RWPE2 (cell line): Measurements from ENCODE around the gene DLG5.

ENCODE experiments used
- ATAC-seq: fragments of 200-7000 bp; cut with Tn5 transposase; 3 replicates; pipeline ENCODE4 v1.9.1; 2021; ENCODE audit warnings: low read depth
- DNase-seq: peaks from one replicate; pipeline ENCODE4 v3.0.0-alpha.2; 2020; ENCODE audit warnings: low spot score
- H3K27ac ChIP-seq: fragments of 450-650 bp; 2 replicates; pipeline ENCODE4 v1.5.1; 2017; ENCODE audit warnings: mild to moderate bottlenecking; ENCODE audit not compliant: poor library complexity, severe bottlenecking
- H3K27me3 ChIP-seq: fragments of 250-450 bp; sonication (Bioruptor Pico); 2 replicates; pipeline ENCODE4 v1.5.1; 2021; ENCODE audit warnings: mild to moderate bottlenecking, moderate library complexity; ENCODE audit not compliant: insufficient read depth, poor library complexity, severe bottlenecking
- H3K36me3 ChIP-seq: fragments of 250-450 bp; sonication (Bioruptor Pico); 2 replicates; pipeline ENCODE4 v1.5.1; 2020; ENCODE audit warnings: low read depth, mild to moderate bottlenecking, moderate library complexity
- H3K4me1 ChIP-seq: fragments of 250-450 bp; sonication (Bioruptor Pico); 2 replicates; pipeline ENCODE4 v1.5.1; 2021; ENCODE audit warnings: mild to moderate bottlenecking, moderate library complexity; ENCODE audit not compliant: insufficient read depth, poor library complexity, severe bottlenecking
- H3K4me3 ChIP-seq: fragments of 250-450 bp; sonication (Bioruptor Pico); 2 replicates; pipeline ENCODE4 v1.5.1; 2021; ENCODE audit warnings: mild to moderate bottlenecking, moderate library complexity; ENCODE audit not compliant: severe bottlenecking
- H3K9me3 ChIP-seq: fragments of 250-450 bp; sonication (Bioruptor Pico); 2 replicates; pipeline ENCODE4 v1.5.1; 2021; ENCODE audit warnings: mild to moderate bottlenecking, moderate library complexity; ENCODE audit not compliant: severe bottlenecking
- CTCF ChIP-seq: fragments of 450-650 bp; IDR thresholded peaks from one replicate; pipeline ENCODE4 v1.5.1; 2017; ENCODE audit warnings: mild to moderate bottlenecking, moderate library complexity; ENCODE audit not compliant: poor library complexity, severe bottlenecking

DLG5 gene

GRCh38 chr10:77834943-77835668, 91.4 kb downstream of the DLG5 start:
- H3K4me3 ChIP-seq: no peak overlapping the region
- no peaks in the 10 kb centered on the region for H3K27me3 ChIP-seq
- DNase-seq: no peak
- ATAC-seq: no peak
- no peak for TF ChIP-seq CTCF
- peaks cover 96% of the 10 kb centered on the region for H3K36me3 ChIP-seq
- no peak overlapping the region for H3K27ac ChIP-seq
- no peaks in the 10 kb centered on the region for H3K4me1 ChIP-seq
- no peaks in the 10 kb centered on the region for H3K9me3 ChIP-seq

GRCh38 chr10:77834540-77834939, 92.0 kb downstream of the DLG5 start:
- Histone ChIP-seq H3K27ac (no peak overlapping the region), H3K27me3 (no peaks in the 10 kb centered on the region), H3K4me3 (no peak overlapping the region), H3K36me3 (peaks cover 96% of the 10 kb centered on the region), H3K4me1 (no peaks in the 10 kb centered on the region), H3K9me3 (no peaks in the 10 kb centered on the region)
- no peak for TF ChIP-seq CTCF
- no peak for DNase-seq
- no peak for ATAC-seq

- H3K4me3 ChIP-seq: no peak overlapping the region
- no peak for DNase-seq
- H3K27ac ChIP-seq: no peak overlapping the region
- no peak for TF ChIP-seq CTCF
- peaks cover 96% of the 10 kb centered on the region for H3K36me3 ChIP-seq
- no peaks in the 10 kb centered on the region for H3K4me1 ChIP-seq
- H3K27me3 ChIP-seq: no peaks in the 10 kb centered on the region
- no peaks in the 10 kb centered on the region for H3K9me3 ChIP-seq
- ATAC-seq: no peak
These were observed 92.8 kb downstream of the DLG5 start for GRCh38 chr10:77833792-77834191.

GRCh38 chr10:77833225-77833624, 93.3 kb downstream of the DLG5 start:
- Histone ChIP-seq H3K27me3 (no peaks in the 10 kb centered on the region), H3K9me3 (no peaks in the 10 kb centered on the region), H3K4me3 (no peak overlapping the region), H3K4me1 (no peaks in the 10 kb centered on the region), H3K27ac (no peak overlapping the region), H3K36me3 (peaks cover 96% of the 10 kb centered on the region)
- TF ChIP-seq CTCF: no peak
- no peak for DNase-seq
- ATAC-seq: no peak

- DNase-seq (no peak), ATAC-seq (peak; percentile 51)
- TF ChIP-seq CTCF: no peak
- peaks cover 98% of the 10 kb centered on the region for H3K36me3 ChIP-seq
- H3K9me3 ChIP-seq: no peaks in the 10 kb centered on the region
- H3K4me3 ChIP-seq: no peak overlapping the region
- H3K27ac ChIP-seq: no peak overlapping the region
- no peaks in the 10 kb centered on the region for H3K27me3 ChIP-seq
- no peaks in the 10 kb centered on the region for H3K4me1 ChIP-seq
These were observed 94.3 kb downstream of the DLG5 start for GRCh38 chr10:77832238-77832637.
